IMR-90 (cell line): ENCODE data around the gene MBIP. TPM values are rescaled to one million over a fixed set of nuclear protein-coding genes. Genes with fewer than 3 reads are reported as not detected.

ENCODE experiments used
- FOS ChIP-seq: fragments of 150-350 bp; IDR thresholded peaks from 2 replicates; pipeline ENCODE4 v1.6.1; 2016; ENCODE audit warnings: low read depth, low read length
- polyA plus RNA-seq, 3 experiments: library from polyadenylated mRNA; depleted of rRNA; stranded (reverse); fragments of >200 nt; gene quantifications; 2 replicates each; pipeline ENCODE4 v1.2.3, GENCODE V29; 2012; ENCODE audit warnings: low replicate concordance in 1 of 3
- total RNA-seq: library from RNA; depleted of rRNA; stranded (reverse); fragments of >200 nt; gene quantifications from 2 replicates; pipeline ENCODE4 v1.2.3, GENCODE V29; 2012
- TF ChIP-seq, protein P1 (sequence below): fragments of 150-350 bp; IDR thresholded peaks from 2 replicates; pipeline ENCODE4 v1.6.1; 2016; ENCODE audit warnings: low read depth, mild to moderate bottlenecking, low read length, moderate library complexity, borderline replicate concordance
- TF ChIP-seq, protein P2 (sequence below): fragments of 150-350 bp; IDR thresholded peaks from 2 replicates; pipeline ENCODE4 v1.6.1; 2017; ENCODE audit warnings: mild to moderate bottlenecking, antibody characterized with exemption, low read length, low read depth

Gene MBIP
- total and polyA plus RNA-seq, 2 of the 4 experiments (the other 2 are of a cell fraction), result 9.3 to 17.4 TPM

DNA sequence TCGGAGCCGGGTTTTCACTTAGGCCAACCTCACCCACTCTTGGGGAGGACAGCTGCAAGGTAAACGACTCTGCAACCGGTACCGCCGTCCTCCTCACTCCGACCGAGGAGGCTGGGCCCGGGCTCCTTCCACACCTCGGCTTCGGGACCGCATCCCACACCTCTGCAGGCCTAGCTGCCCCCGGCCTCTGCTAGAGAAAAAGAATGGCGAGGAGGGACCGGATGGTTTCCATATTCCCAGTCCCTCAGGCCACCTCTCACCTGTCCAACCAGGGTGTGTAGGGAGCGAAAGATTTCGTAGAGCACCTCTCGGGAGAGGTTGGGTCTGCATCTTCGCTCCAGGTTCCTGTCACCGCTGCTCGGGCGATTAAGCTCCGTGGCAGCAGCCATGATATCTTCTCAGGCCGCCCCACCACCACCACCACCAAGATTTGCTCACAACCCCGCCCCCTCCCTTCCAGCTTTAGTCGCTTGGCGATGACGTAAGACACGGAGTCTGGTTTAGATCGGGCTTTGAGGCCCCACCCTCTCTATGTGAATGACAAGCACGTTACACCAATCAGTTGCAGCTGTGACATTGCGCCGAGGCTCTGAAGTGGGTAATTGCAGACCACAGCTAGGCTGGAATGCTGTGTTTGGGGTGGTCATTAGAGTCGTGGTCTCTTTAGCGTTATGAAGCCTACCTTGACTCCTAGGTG is at the start of gene MBIP (continued):
- TF ChIP-seq, protein P1, sequence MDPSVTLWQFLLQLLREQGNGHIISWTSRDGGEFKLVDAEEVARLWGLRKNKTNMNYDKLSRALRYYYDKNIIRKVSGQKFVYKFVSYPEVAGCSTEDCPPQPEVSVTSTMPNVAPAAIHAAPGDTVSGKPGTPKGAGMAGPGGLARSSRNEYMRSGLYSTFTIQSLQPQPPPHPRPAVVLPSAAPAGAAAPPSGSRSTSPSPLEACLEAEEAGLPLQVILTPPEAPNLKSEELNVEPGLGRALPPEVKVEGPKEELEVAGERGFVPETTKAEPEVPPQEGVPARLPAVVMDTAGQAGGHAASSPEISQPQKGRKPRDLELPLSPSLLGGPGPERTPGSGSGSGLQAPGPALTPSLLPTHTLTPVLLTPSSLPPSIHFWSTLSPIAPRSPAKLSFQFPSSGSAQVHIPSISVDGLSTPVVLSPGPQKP, result no peak
- TF ChIP-seq, protein P2, sequence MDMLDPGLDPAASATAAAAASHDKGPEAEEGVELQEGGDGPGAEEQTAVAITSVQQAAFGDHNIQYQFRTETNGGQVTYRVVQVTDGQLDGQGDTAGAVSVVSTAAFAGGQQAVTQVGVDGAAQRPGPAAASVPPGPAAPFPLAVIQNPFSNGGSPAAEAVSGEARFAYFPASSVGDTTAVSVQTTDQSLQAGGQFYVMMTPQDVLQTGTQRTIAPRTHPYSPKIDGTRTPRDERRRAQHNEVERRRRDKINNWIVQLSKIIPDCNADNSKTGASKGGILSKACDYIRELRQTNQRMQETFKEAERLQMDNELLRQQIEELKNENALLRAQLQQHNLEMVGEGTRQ, result no peak
- TF ChIP-seq FOS, result no peak
